ENCODE results near the gene FBXO46. TPM values are rescaled to one million over a fixed set of nuclear protein-coding genes. Genes with fewer than 3 reads are reported as not detected.

Gene FBXO46
- total and polyA plus RNA-seq, 2 donors (not counting 3 experiments of a cell fraction or from before 2014, with no cell fraction given): 7.7 to 21.2 TPM

DNA sequence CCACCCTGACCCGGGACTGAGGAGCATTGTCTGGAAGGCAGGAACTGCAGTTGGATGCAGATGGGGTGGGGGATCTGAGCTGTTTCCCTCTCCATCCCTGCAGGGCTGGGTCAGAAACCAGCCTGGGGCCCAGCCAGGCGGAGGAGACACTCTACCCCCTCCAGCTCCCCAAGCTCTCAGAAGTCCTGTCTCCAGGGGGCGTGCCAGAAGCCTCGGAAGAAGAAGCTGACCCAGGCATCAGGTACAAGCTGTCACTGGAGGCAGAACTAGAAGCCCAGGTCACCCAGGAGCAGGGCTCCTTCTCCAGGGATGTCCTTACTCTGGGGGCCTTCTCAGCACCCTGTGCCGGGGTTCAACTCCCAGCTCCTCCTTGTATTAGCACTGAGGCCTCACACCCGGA is 22.9 kb upstream of the FBXO46 start:
- FAIRE-seq: no peak
- Histone ChIP-seq H2AFZ (ENCODE audit: low read depth, low read length) (no peak overlapping the region), H3K4me2 (ENCODE audit: insufficient read depth, low read length) (no peak overlapping the region), H3K4me1 (ENCODE audit: control insufficient read depth, extremely low read depth, insufficient read depth, low read length) (no peaks in the 10 kb centered on the region), H3K79me2 (ENCODE audit: control insufficient read depth, insufficient read depth, low read length) (no peaks in the 10 kb centered on the region), H4K20me1 (replicated peaks; ENCODE audit: control insufficient read depth, extremely low read depth, insufficient read depth, low read length) (no peaks in the 10 kb centered on the region), H3K9me1 (replicated peaks; ENCODE audit: control insufficient read depth, extremely low read depth, insufficient read depth, low read length) (no peaks in the 10 kb centered on the region), H3K4me3 (replicated peaks in 1 of 3; ENCODE audit: insufficient read depth in 1 of 3, low read depth in 1 of 3, low read length in 3 of 3) (no peak overlapping the region), H3K27ac (ENCODE audit: insufficient read depth, low read depth, low read length) (no peak overlapping the region), H3K9ac (replicated peaks; ENCODE audit: extremely low read depth, insufficient read depth, low read length) (no peak overlapping the region), H3K36me3 (ENCODE audit: control insufficient read depth in 2 of 2, extremely low read depth in 1 of 2, insufficient read depth in 2 of 2, low read length in 2 of 2) (no peaks in the 10 kb centered on the region), H3K27me3 (ENCODE audit: control insufficient read depth in 2 of 2, insufficient read depth in 2 of 2, low read length in 2 of 2) (no peaks in the 10 kb centered on the region), H3K9me3 (replicated peaks; ENCODE audit: control insufficient read depth, insufficient read depth, low read length) (no peaks in the 10 kb centered on the region)
- CTCF ChIA-PET: interaction anchor here (0.6 to 1.8 kb wide), 6 partner anchors 9 to 1533 kb away, joined by 3 to 8 read pairs (median 3); partner anchors contain the start of gene SIX5
- dilution Hi-C loops (cut with MboI; ENCODE audit: extremely low pct_ligation_motif_present, low sequenced_read_pairs) (no loop called here), intact Hi-C loops (cut with micrococcal nuclease) (no loop called here)
- POLR2A ChIA-PET: interaction anchor here (0.6 kb wide), 2 partner anchors 63 to 105 kb away, joined by 7 read pairs; no protein-coding TSS in a partner anchor
- no peak for TF ChIP-seq JUN (IDR thresholded peaks at IDR 0.05; ENCODE audit: borderline replicate concordance, insufficient read depth, insufficient read length, low read depth)
- no peak for TF ChIP-seq GATA2 (IDR thresholded peaks at IDR 0.05; ENCODE audit: insufficient read depth, insufficient read length, low read depth, low read length)
- no peak for TF ChIP-seq POLR2AphosphoS5 (IDR thresholded peaks at IDR 0.05; ENCODE audit: insufficient read depth, low read depth, low read length)
- no peak for TF ChIP-seq POLR2A (IDR thresholded peaks at IDR 0.05; ENCODE audit: low read depth, low read length)
- TF ChIP-seq, protein P1, sequence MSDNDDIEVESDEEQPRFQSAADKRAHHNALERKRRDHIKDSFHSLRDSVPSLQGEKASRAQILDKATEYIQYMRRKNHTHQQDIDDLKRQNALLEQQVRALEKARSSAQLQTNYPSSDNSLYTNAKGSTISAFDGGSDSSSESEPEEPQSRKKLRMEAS (IDR thresholded peaks at IDR 0.05; ENCODE audit: insufficient read depth, insufficient read length): no peak
- no peak for TF ChIP-seq EZH2 (IDR thresholded peaks at IDR 0.05; ENCODE audit: borderline replicate concordance, low read depth, low read length, severe bottlenecking)
- TF ChIP-seq MYC (IDR thresholded peaks at IDR 0.05; ENCODE audit: low read depth, low read length): no peak
- no peak for TF ChIP-seq FOS (IDR thresholded peaks at IDR 0.05; ENCODE audit: borderline replicate concordance, insufficient read depth, low read length)
- TF ChIP-seq, protein P2, sequence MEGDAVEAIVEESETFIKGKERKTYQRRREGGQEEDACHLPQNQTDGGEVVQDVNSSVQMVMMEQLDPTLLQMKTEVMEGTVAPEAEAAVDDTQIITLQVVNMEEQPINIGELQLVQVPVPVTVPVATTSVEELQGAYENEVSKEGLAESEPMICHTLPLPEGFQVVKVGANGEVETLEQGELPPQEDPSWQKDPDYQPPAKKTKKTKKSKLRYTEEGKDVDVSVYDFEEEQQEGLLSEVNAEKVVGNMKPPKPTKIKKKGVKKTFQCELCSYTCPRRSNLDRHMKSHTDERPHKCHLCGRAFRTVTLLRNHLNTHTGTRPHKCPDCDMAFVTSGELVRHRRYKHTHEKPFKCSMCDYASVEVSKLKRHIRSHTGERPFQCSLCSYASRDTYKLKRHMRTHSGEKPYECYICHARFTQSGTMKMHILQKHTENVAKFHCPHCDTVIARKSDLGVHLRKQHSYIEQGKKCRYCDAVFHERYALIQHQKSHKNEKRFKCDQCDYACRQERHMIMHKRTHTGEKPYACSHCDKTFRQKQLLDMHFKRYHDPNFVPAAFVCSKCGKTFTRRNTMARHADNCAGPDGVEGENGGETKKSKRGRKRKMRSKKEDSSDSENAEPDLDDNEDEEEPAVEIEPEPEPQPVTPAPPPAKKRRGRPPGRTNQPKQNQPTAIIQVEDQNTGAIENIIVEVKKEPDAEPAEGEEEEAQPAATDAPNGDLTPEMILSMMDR (IDR thresholded peaks at IDR 0.05; ENCODE audit: extremely low read depth in 1 of 2, insufficient read depth in 1 of 2, low read depth in 1 of 2, low read length in 2 of 2): no peak
- BruUV-seq (replicated peaks): no TSS peak
- DNase-seq (ENCODE audit: low read depth, low spot score): no peak

All from endothelial cell of umbilical vein (primary cell).